ENCODE data around the gene TUBB2A.

Gene TUBB2A

DNA sequence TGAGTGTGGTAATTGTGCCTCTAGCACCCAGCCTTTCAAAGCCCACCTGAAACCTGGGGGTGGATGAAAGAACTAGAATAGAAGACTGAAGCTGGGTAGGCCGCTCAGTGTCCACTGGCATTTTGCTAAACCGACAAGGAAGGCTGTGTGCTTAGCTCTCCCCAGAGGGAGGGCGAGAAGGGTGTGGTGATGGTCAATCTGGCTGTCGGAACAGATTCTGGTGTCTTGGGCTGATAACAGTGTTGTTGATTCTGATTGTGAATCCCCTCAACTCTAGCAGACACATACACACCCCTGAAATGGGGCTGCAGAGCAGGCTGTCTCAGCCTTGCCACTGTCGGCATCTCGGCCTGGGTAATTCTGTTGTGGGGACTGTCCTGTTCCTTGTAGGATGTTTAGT is 43.0 kb downstream of the TUBB2A start:
- DNase-seq = no peak

DNA sequence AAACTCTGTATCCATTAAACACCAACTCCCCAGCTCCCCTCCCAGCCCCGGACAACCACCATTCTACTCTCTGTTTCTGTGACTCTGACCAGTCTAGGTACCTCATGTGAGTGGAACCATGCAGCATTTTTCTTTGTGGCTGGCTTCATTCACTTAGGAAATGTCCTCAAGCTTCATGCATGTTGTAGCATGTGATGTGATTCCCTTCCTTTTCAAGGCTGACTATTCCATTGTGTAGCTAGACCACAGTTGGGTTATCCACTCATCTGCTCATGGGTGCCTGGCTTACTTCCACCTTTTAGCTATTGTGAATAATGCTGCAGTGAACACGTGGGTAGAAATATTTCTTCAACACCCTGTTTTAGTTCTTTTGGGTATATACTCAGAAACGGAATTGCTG is 47.6 kb downstream of the TUBB2A start:
- no peak for DNase-seq

DNA sequence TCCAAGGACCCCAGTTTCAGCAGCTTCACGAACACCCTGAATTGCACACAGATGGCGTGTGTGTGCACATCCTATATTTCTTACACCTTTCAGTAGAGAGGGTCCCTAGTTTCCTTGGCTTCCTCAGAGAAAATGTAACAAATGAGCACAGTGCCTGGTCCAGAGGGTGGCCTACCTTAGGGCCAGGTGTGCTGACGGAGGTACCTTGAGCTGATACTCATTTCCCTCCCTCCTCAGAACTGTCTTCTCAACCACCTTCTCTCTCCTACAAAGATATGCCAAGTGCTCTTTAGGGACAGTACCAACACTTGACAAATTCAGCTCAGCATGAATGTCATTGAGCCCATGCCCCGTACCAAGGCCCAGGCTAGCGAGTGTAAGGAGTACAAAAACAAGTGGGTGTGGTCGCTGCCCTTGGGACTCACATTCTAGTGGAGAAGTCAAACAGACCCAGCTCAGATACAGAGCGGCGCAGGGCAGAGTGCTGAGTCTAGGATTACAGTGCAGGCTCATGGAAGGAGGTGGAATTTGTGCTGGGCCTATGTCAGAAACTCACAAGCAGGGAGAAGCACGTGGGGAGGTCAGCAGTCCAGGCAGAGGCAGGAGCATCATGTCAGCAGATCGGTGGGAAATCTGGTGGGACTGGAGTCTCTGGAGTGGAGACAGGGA is 48.5 kb downstream of the TUBB2A start:
- no peak for DNase-seq

All from NCI-H446 treated with DMSO at 0.1 percent for 48 hours (cell line).